Measurements from ENCODE around the gene AIP.

GRCh38 chr11:67501854-67502253 is 19.0 kb downstream of the AIP start:
- TF ChIP-seq CTCF (IDR thresholded peaks at IDR 0.05), result no peak
- TF ChIP-seq POLR2A (IDR thresholded peaks at IDR 0.05), result no peak
